Measurements from ENCODE around the gene ZW10. TPM values are rescaled to one million over a fixed set of nuclear protein-coding genes. Genes with fewer than 3 reads are reported as not detected.

The ZW10 gene
- polyA plus RNA-seq, 3 donors = 3.3 to 13.1 (median 10.2) TPM

GRCh38 chr11:113805640-113806039 lies 32.1 kb upstream of the ZW10 start:
- no peak for TF ChIP-seq CTCF (IDR thresholded peaks at IDR 0.05)
- H3K27me3 Mint-ChIP-seq (ENCODE audit: low read depth in 3 of 3) = peaks cover 0 to 1% (median 0%) of the 10 kb centered on the region in 3 donors
- Histone ChIP-seq H3K36me3 (replicated peaks in 1 of 2; ENCODE audit: control insufficient read depth in 1 of 2, insufficient read depth in 2 of 2, low read length in 2 of 2) (peaks cover 62 to 96% of the 10 kb centered on the region in 2 donors), H3K27ac (ENCODE audit: low read depth in 1 of 2, low read length in 2 of 2) (no peak overlapping the region), H3K9ac (ENCODE audit: insufficient read depth, low read length, poor library complexity, severe bottlenecking) (no peak overlapping the region), H3K9me3 (replicated peaks in 1 of 2; ENCODE audit: control insufficient read depth in 1 of 2, insufficient read depth in 1 of 2, low read length in 2 of 2) (no peaks in the 10 kb centered on the region), H3K79me2 (ENCODE audit: insufficient read depth, low read length) (no peaks in the 10 kb centered on the region), H4K20me1 (ENCODE audit: insufficient read depth, low read length) (no peaks in the 10 kb centered on the region), H3K4me3 (replicated peaks in 1 of 3; ENCODE audit: low read depth in 2 of 3, low read length in 3 of 3) (no peak overlapping the region), H3K4me1 (ENCODE audit: control insufficient read depth in 1 of 2, insufficient read depth in 2 of 2, low read length in 2 of 2) (no peaks in the 10 kb centered on the region), H3K27me3 (ENCODE audit: control insufficient read depth in 2 of 2, insufficient read depth in 2 of 2, low read length in 2 of 2) (no peaks in the 10 kb centered on the region), H3K4me2 (replicated peaks; ENCODE audit: extremely low read depth, low read length, poor library complexity, severe bottlenecking) (no peak overlapping the region), H2AFZ (ENCODE audit: insufficient read depth, low read depth, low read length, poor library complexity, severe bottlenecking) (no peak overlapping the region)
- peaks cover 73% of the 10 kb centered on the region in 2 donors for H3K36me3 Mint-ChIP-seq
- H3K27ac Mint-ChIP-seq = no peak overlapping the region
- DNase-seq = no peak
- no peaks in the 10 kb centered on the region for H3K4me1 Mint-ChIP-seq
- H3K4me3 Mint-ChIP-seq = no peak overlapping the region
- intact Hi-C loops (cut with micrococcal nuclease) = no loop called here
- H3K9me3 Mint-ChIP-seq = no peaks in the 10 kb centered on the region

- Mint-ChIP-seq H3K9me3 (no peaks in the 10 kb centered on the region), H3K27me3 (ENCODE audit: low read depth in 3 of 3) (peaks cover 0 to 1% (median 0%) of the 10 kb centered on the region in 3 donors), H3K36me3 (peaks cover 68 to 69% of the 10 kb centered on the region in 2 donors), H3K4me1 (no peaks in the 10 kb centered on the region), H3K4me3 (no peak overlapping the region), H3K27ac (no peak overlapping the region)
- Histone ChIP-seq H3K4me2 (replicated peaks; ENCODE audit: extremely low read depth, low read length, poor library complexity, severe bottlenecking) (no peak overlapping the region), H4K20me1 (ENCODE audit: insufficient read depth, low read length) (no peaks in the 10 kb centered on the region), H3K79me2 (ENCODE audit: insufficient read depth, low read length) (no peaks in the 10 kb centered on the region), H3K27me3 (ENCODE audit: control insufficient read depth in 2 of 2, insufficient read depth in 2 of 2, low read length in 2 of 2) (no peaks in the 10 kb centered on the region), H3K36me3 (replicated peaks in 1 of 2; ENCODE audit: control insufficient read depth in 1 of 2, insufficient read depth in 2 of 2, low read length in 2 of 2) (peaks cover 54 to 91% of the 10 kb centered on the region in 2 donors), H3K4me1 (ENCODE audit: control insufficient read depth in 1 of 2, insufficient read depth in 2 of 2, low read length in 2 of 2) (no peaks in the 10 kb centered on the region), H3K9me3 (replicated peaks in 1 of 2; ENCODE audit: control insufficient read depth in 1 of 2, insufficient read depth in 1 of 2, low read length in 2 of 2) (no peaks in the 10 kb centered on the region), H3K4me3 (replicated peaks in 1 of 3; ENCODE audit: low read depth in 2 of 3, low read length in 3 of 3) (no peak overlapping the region), H3K27ac (ENCODE audit: low read depth in 1 of 2, low read length in 2 of 2) (no peak overlapping the region), H3K9ac (ENCODE audit: insufficient read depth, low read length, poor library complexity, severe bottlenecking) (no peak overlapping the region), H2AFZ (ENCODE audit: insufficient read depth, low read depth, low read length, poor library complexity, severe bottlenecking) (no peak overlapping the region)
- intact Hi-C loops (cut with micrococcal nuclease) = no loop called here
- TF ChIP-seq CTCF (IDR thresholded peaks at IDR 0.05) = no peak
- no peak for DNase-seq
Observed at GRCh38 chr11:113802621-113803020, 29.1 kb upstream of the ZW10 start.

Data from CD14-positive monocyte (primary cell).